Endothelial cell of umbilical vein (primary cell): ENCODE data around the gene CFAP97.

Source experiments
- EZH2 ChIP-seq: IDR thresholded peaks from 2 replicates; pipeline ENCODE4 v1.6.1; 2012; ENCODE audit warnings: borderline replicate concordance, low read depth, mild to moderate bottlenecking, moderate library complexity, low read length, inconsistent platforms; ENCODE audit not compliant: severe bottlenecking
- FOS ChIP-seq: IDR thresholded peaks from 2 replicates; pipeline ENCODE4 v1.6.1; 2011; ENCODE audit warnings: mild to moderate bottlenecking, low read length, moderate library complexity, borderline replicate concordance; ENCODE audit not compliant: insufficient read depth
- JUN ChIP-seq: IDR thresholded peaks from 2 replicates; pipeline ENCODE4 v1.6.1; 2011; ENCODE audit warnings: borderline replicate concordance, low read depth; ENCODE audit not compliant: insufficient read length, insufficient read depth
- POLR2A ChIP-seq: IDR thresholded peaks from 2 replicates; pipeline ENCODE4 v1.6.1; 2012; ENCODE audit warnings: low read depth, mild to moderate bottlenecking, control low read depth, low read length
- POLR2AphosphoS5 ChIP-seq: IDR thresholded peaks from 2 replicates; pipeline ENCODE4 v1.6.1; 2012; ENCODE audit warnings: low read depth, mild to moderate bottlenecking, control low read depth, low read length, moderate library complexity; ENCODE audit not compliant: insufficient read depth
- TF ChIP-seq, protein P1 (sequence below), 2 donors: IDR thresholded peaks; 1 replicate in 1 of 2; 2 replicates in 1 of 2; pipeline ENCODE4 v1.5.1; 2011; ENCODE audit warnings: low read length in 2 of 2, mild to moderate bottlenecking in 2 of 2, moderate library complexity in 2 of 2, control low read depth in 1 of 2, inconsistent platforms in 1 of 2, low read depth in 1 of 2; ENCODE audit not compliant: insufficient read depth in 1 of 2; ENCODE audit errors: extremely low read depth in 1 of 2

GRCh38 chr4:185225940-185226339 is 22.1 kb upstream of the CFAP97 start:
- TF ChIP-seq POLR2AphosphoS5: no peak
- TF ChIP-seq, protein P1, sequence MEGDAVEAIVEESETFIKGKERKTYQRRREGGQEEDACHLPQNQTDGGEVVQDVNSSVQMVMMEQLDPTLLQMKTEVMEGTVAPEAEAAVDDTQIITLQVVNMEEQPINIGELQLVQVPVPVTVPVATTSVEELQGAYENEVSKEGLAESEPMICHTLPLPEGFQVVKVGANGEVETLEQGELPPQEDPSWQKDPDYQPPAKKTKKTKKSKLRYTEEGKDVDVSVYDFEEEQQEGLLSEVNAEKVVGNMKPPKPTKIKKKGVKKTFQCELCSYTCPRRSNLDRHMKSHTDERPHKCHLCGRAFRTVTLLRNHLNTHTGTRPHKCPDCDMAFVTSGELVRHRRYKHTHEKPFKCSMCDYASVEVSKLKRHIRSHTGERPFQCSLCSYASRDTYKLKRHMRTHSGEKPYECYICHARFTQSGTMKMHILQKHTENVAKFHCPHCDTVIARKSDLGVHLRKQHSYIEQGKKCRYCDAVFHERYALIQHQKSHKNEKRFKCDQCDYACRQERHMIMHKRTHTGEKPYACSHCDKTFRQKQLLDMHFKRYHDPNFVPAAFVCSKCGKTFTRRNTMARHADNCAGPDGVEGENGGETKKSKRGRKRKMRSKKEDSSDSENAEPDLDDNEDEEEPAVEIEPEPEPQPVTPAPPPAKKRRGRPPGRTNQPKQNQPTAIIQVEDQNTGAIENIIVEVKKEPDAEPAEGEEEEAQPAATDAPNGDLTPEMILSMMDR (IDR thresholded peaks at IDR 0.05; ENCODE audit: extremely low read depth in 1 of 2, insufficient read depth in 1 of 2, low read depth in 1 of 2, low read length in 2 of 2): no peak
- no peak for TF ChIP-seq POLR2A
- no peak for TF ChIP-seq EZH2
- no peak for TF ChIP-seq JUN
- no peak for TF ChIP-seq FOS
